ENCODE measurements around the gene RNASEH1. TPM values are rescaled to one million over a fixed set of nuclear protein-coding genes. Genes with fewer than 3 reads are reported as not detected.

RNASEH1 gene
- total RNA-seq, 1 donor from 2014 or later: 20.9 TPM

DNA sequence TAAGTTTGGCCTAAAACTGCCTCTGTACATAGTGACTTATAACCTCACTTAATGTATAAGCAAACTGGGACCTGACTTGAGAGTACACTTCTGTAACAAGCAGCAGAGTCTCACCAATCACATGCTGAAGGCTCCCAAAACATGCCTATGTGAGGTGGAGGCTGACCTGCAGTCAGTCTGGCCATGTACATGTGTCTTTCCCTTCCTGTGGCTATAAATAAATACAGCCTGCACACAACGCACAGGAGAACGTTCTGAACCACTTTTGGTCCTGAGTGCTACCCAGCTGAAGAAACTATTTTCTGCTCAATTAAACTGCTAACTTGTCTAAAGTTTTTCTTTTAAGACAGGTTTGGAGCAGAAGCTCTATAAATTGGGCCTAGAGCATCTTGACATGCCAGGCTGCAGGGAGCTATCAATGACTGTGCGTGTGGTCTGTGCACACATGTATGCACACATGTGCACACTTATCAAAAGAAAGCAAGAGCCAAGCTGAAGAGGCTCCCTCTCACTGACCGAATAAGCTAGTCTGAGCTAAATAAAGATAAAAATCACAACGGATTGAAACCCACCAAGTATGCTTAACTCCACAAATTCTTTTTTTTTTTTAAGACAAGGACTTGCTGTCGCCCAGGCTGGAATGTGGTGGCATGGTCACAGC lies 15.0 kb downstream of the RNASEH1 start:
- no peak overlapping the region for H3K4me3 ChIP-seq
- H3K36me3 ChIP-seq: peaks cover 72% of the 10 kb centered on the region
- TF ChIP-seq, protein P1, sequence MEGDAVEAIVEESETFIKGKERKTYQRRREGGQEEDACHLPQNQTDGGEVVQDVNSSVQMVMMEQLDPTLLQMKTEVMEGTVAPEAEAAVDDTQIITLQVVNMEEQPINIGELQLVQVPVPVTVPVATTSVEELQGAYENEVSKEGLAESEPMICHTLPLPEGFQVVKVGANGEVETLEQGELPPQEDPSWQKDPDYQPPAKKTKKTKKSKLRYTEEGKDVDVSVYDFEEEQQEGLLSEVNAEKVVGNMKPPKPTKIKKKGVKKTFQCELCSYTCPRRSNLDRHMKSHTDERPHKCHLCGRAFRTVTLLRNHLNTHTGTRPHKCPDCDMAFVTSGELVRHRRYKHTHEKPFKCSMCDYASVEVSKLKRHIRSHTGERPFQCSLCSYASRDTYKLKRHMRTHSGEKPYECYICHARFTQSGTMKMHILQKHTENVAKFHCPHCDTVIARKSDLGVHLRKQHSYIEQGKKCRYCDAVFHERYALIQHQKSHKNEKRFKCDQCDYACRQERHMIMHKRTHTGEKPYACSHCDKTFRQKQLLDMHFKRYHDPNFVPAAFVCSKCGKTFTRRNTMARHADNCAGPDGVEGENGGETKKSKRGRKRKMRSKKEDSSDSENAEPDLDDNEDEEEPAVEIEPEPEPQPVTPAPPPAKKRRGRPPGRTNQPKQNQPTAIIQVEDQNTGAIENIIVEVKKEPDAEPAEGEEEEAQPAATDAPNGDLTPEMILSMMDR (IDR thresholded peaks at IDR 0.05; ENCODE audit: borderline replicate concordance): no peak
- no peak for DNase-seq
- H3K27me3 ChIP-seq (ENCODE audit: low read depth): no peaks in the 10 kb centered on the region
- no peaks in the 10 kb centered on the region for H3K9me3 ChIP-seq (replicated peaks)
- peak overlapping the region; percentile 80 for H3K27ac ChIP-seq (replicated peaks)
- intact Hi-C loops (cut with micrococcal nuclease): no loop called here
- peaks cover 13% of the 10 kb centered on the region for H3K4me1 ChIP-seq

DNA sequence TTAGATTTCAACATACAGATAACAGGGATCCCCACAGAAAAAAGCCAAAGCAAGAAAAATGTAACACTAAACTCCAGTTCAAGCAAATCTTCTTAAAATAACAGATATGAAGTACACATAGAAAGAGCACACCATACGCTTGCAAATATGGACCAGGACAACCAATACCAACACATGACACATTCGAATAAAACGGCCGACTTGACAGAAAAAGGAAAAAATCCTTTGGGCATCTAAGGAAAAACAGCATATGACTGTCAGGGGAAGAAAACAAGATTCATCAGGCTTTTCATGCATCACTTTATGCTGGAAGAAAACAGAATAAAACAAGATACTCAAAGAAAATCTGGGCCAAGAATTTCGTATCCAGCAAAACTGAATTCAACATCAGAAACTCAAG lies 16.0 kb downstream of the RNASEH1 start:
- H3K27me3 ChIP-seq (ENCODE audit: low read depth): no peaks in the 10 kb centered on the region
- H3K27ac ChIP-seq (replicated peaks): peak overlapping the region; percentile 80
- peaks cover 62% of the 10 kb centered on the region for H3K36me3 ChIP-seq
- TF ChIP-seq, protein P1 (IDR thresholded peaks at IDR 0.05; ENCODE audit: borderline replicate concordance): no peak
- H3K9me3 ChIP-seq (replicated peaks): no peaks in the 10 kb centered on the region
- DNase-seq: no peak
- intact Hi-C loops (cut with micrococcal nuclease): no loop called here
- peaks cover 13% of the 10 kb centered on the region for H3K4me1 ChIP-seq
- H3K4me3 ChIP-seq: no peak overlapping the region

GRCh38 chr2:3539836-3540235 lies 18.3 kb downstream of the RNASEH1 start:
- Histone ChIP-seq H3K27ac (replicated peaks) (no peak overlapping the region), H3K4me3 (no peak overlapping the region), H3K27me3 (ENCODE audit: low read depth) (no peaks in the 10 kb centered on the region), H3K4me1 (peaks cover 36% of the 10 kb centered on the region), H3K36me3 (peaks cover 39% of the 10 kb centered on the region), H3K9me3 (replicated peaks) (no peaks in the 10 kb centered on the region)
- TF ChIP-seq, protein P1 (IDR thresholded peaks at IDR 0.05; ENCODE audit: borderline replicate concordance): no peak
- no peak for DNase-seq
- intact Hi-C loops (cut with micrococcal nuclease): no loop called here

DNA sequence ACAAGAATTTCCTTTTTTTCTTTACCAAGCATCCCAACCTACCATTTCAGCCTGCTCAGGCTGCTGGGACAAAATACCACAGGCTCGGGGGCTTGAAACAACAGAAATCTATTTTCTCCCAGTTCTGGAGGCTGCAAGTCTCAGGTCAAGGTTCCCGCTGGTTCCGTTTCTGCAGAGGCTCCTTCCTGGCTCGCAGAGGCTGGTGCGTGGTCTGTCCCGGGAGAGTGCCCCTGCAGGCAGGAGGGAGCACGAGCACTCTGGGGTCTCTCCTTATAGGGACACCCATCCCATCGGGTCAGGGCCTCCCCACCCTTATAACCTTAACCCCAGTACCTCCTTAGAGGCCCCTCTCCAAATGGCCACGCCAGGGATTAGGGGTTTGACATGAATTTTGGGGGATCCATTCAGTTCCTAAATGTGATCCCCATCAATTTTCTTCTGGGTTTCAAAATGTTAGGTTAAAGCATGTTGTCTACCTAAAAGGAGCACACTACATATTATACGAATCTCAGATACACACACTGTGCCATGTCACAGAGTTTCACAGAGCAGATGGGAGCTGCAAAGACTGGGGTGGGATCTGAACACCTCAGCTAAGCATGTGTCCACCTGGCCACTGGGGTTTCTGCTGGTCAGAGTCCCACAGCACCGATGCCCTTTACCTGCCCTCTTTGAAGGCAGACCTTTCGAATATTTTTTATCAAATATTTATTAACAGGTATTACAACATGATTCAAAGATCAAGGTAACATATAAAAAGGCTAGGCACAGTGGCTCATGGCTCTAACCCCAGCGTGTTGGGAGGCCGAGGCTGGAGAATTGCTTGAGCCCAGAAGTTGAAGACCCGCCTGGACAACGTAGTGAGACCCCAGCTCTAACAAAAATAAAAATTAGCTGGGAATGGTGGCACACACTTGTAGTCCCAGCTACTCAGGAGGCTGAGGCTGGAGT lies 21.2 kb downstream of the RNASEH1 start:
- no peaks in the 10 kb centered on the region for H3K9me3 ChIP-seq (replicated peaks)
- peaks cover 32% of the 10 kb centered on the region for H3K4me1 ChIP-seq
- peak overlapping the region; percentile 93 for H3K27ac ChIP-seq (replicated peaks)
- intact Hi-C loops (cut with micrococcal nuclease): no loop called here
- H3K36me3 ChIP-seq: peaks cover 22% of the 10 kb centered on the region
- peak; percentile 41 for DNase-seq
- H3K27me3 ChIP-seq (ENCODE audit: low read depth): no peaks in the 10 kb centered on the region
- H3K4me3 ChIP-seq: peak overlapping the region; percentile 63
- TF ChIP-seq, protein P1 (IDR thresholded peaks at IDR 0.05; ENCODE audit: borderline replicate concordance): peak; percentile 59

DNA sequence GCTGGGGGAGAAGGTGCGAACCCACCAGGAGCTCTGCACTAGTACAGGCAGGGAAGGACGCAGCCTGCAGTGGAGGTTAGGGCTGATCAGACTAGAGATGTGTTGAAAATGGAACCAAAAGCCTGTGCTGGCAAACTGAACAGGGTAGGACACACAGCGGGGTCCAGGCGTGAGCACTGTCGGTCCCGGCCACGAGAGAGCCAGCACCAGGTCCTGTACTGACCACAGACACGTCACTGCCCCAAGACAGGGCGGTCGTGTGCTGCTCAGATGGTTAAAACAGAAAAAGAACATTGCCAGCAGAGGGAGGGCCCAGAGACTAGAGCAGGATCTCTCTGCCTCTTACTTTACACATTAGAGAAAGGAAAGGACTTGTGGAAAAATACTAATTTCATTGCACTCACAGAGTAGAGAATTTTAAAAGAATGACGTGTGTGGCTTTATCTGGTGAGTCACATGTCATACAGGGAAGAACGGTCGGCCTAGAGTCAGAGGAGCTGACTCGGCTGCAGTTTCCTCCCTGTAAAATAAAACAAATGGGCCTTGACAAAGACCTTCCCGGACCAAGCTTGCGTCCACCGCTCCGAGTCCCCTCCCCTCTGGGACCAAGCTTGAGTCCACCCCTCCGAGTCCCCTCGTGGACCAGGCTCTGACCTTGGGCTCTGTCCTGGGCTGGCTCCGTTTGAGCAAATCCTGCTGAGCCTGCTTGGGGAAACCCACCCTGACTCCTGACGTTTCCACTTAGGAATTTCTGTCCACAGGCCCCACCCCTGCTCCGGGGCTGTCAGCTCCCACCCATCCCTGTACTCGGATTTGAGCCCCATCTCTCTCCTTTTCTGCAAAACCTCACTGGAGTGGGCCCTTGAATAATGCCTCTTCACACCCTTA lies 22.1 kb downstream of the RNASEH1 start:
- peak overlapping the region; percentile 93 for H3K27ac ChIP-seq (replicated peaks)
- DNase-seq: peak; percentile 65
- H3K36me3 ChIP-seq: peaks cover 22% of the 10 kb centered on the region
- TF ChIP-seq, protein P1 (IDR thresholded peaks at IDR 0.05; ENCODE audit: borderline replicate concordance): peak; percentile 42
- H3K27me3 ChIP-seq (ENCODE audit: low read depth): no peaks in the 10 kb centered on the region
- H3K4me1 ChIP-seq: peaks cover 40% of the 10 kb centered on the region
- peak overlapping the region; percentile 63 for H3K4me3 ChIP-seq
- H3K9me3 ChIP-seq (replicated peaks): no peaks in the 10 kb centered on the region
- intact Hi-C loops (cut with micrococcal nuclease): no loop called here

Measured in left ventricle myocardium inferior (tissue), 1 donor.